OCI-LY3 (cell line): Measurements from ENCODE around the gene RETREG3.

ENCODE experiments used
- H2AFZ ChIP-seq: fragments of 200-600, 300-600 bp; shearing (Covaris generic); 2 replicates; pipeline ENCODE4 v1.6.0; 2014; ENCODE audit warnings: antibody characterized with exemption, low read depth, low read length
- H3K27ac ChIP-seq: fragments of 200-600, 300-600 bp; sonication (generic); 2 replicates; pipeline ENCODE4 v1.5.1; 2014; ENCODE audit warnings: mild to moderate bottlenecking, low read length, moderate library complexity, mixed read lengths
- H3K27me3 ChIP-seq: fragments of 200-600, 300-600 bp; sonication (generic); 2 replicates; pipeline ENCODE4 v1.6.1; 2014; ENCODE audit warnings: low read depth, low read length, mixed read lengths
- H3K36me3 ChIP-seq: fragments of 200-600, 300-600 bp; sonication (generic); replicated peaks from 2 replicates; pipeline ENCODE3; 2014; ENCODE audit warnings: low read depth, low read length, mixed read lengths
- H3K4me1 ChIP-seq: fragments of 300-600, 200-600 bp; sonication (generic); 2 replicates; pipeline ENCODE4 v1.6.1; 2014; ENCODE audit warnings: low read length, mixed read lengths
- H3K4me2 ChIP-seq: fragments of 200-600, 300-600 bp; sonication (generic); 2 replicates; pipeline ENCODE4 v1.6.1; 2014; ENCODE audit warnings: low read length, mixed read lengths
- H3K4me3 ChIP-seq: fragments of 300-600, 200-600 bp; sonication (generic); 2 replicates; pipeline ENCODE4 v1.5.1; 2014; ENCODE audit warnings: antibody characterized with exemption, mild to moderate bottlenecking, low read length, moderate library complexity
- H3K79me2 ChIP-seq: fragments of 300-600, 200-600 bp; shearing (Covaris generic); 2 replicates; pipeline ENCODE4 v1.6.1; 2014; ENCODE audit warnings: mild to moderate bottlenecking, low read length, mixed read lengths
- H3K9ac ChIP-seq: fragments of 300-600, 200-600 bp; shearing (Covaris generic); 2 replicates; pipeline ENCODE4 v1.6.0; 2014; ENCODE audit warnings: mild to moderate bottlenecking, low read length, moderate library complexity
- H3K9me3 ChIP-seq: fragments of 200-600, 300-600 bp; shearing (Covaris generic); 2 replicates; pipeline ENCODE4 v1.6.1; 2014; ENCODE audit warnings: low read length, mixed read lengths; ENCODE audit not compliant: insufficient read depth
- H4K20me1 ChIP-seq: fragments of 200-600, 300-600 bp; sonication (generic); 2 replicates; pipeline ENCODE4 v1.6.1; 2016; ENCODE audit warnings: low read length, mixed read lengths; ENCODE audit not compliant: insufficient read depth
- EZH2phosphoT487 ChIP-seq: fragments of 200-600 bp; shearing (Covaris generic); IDR thresholded peaks from 2 replicates; pipeline ENCODE4 v1.6.1; 2018; ENCODE audit warnings: antibody characterized with exemption, mixed run types, low read depth
- TF ChIP-seq, protein P1 (sequence below): fragments of 200-600, 300-600 bp; sonication (generic); IDR thresholded peaks from 2 replicates; pipeline ENCODE4 v1.5.1; 2014; ENCODE audit warnings: antibody characterized with exemption, low read length, low read depth

RETREG3 gene

DNA sequence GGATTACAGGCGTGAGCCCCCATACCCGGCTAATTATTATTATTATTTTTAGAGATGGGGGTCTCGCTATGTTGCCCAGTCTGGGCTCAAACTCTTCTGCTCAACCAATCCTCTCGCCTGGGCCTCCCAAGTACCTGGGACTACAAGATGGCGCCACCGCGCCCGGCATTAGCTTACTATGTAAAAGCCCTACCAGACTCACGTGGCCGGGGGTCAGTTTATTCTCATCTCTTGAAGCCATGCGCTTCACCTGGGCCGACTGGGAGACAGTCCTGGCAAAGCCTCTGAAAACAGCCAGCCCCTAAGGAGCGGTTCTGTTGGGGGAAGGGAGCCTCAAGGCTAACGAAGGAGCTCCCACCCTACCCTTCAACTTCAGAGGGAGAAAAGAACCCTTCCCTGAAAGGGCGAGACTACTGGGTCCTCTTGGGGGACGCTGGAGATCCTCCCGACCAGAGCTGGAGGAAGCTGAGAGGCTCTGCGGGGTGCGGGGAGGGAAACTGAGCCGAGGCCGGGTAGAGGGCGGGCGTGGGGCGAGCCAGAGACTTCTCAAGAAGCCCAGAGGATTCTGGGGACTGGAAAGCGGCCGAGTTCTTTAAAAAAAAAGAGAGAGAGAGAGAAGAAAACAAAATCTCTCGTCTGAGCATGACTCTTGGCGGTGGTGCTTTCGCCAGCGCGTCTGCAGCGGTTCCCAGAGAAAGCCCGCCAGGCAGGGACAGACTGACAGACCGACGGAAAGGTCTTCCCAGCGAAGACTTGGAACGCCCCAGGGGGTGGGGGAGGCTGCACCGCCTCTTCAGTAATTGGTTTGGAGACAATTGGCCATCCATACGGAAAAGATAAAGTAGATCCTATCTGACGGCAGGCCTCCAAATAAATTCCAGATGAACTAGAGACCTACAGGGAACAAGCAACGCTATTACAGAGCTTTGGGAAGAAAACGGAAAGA, 44.3 kb upstream of the RETREG3 start:
- no peak overlapping the region for H2AFZ ChIP-seq
- no peaks in the 10 kb centered on the region for H3K27me3 ChIP-seq
- no peak overlapping the region for H3K4me2 ChIP-seq
- no peaks in the 10 kb centered on the region for H3K36me3 ChIP-seq
- H3K27ac ChIP-seq = no peak overlapping the region
- no peaks in the 10 kb centered on the region for H4K20me1 ChIP-seq
- H3K4me1 ChIP-seq = peaks cover 21% of the 10 kb centered on the region
- no peaks in the 10 kb centered on the region for H3K9me3 ChIP-seq
- TF ChIP-seq, protein P1, sequence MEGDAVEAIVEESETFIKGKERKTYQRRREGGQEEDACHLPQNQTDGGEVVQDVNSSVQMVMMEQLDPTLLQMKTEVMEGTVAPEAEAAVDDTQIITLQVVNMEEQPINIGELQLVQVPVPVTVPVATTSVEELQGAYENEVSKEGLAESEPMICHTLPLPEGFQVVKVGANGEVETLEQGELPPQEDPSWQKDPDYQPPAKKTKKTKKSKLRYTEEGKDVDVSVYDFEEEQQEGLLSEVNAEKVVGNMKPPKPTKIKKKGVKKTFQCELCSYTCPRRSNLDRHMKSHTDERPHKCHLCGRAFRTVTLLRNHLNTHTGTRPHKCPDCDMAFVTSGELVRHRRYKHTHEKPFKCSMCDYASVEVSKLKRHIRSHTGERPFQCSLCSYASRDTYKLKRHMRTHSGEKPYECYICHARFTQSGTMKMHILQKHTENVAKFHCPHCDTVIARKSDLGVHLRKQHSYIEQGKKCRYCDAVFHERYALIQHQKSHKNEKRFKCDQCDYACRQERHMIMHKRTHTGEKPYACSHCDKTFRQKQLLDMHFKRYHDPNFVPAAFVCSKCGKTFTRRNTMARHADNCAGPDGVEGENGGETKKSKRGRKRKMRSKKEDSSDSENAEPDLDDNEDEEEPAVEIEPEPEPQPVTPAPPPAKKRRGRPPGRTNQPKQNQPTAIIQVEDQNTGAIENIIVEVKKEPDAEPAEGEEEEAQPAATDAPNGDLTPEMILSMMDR = no peak
- TF ChIP-seq EZH2phosphoT487 = no peak
- H3K4me3 ChIP-seq = no peak overlapping the region
- no peak overlapping the region for H3K9ac ChIP-seq
- H3K79me2 ChIP-seq = no peaks in the 10 kb centered on the region

DNA sequence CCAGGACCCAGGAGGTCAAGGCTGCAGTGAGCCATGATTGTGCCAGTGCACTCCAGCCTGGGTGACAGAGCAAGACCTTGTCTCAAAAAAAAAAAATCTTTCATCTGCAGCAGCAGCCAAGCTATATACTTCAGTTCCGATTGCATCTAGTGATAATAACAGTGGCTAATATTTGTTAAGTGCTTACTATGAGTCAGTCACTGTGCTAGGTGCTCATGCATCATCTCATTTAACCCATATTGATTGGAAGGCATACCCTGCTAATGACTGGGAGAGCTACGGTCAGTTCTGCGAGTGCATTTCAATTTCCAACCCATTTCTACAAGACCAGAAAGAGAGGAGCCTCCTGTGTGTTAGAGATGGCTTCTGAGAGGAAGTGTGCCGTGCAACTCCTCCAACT, 42.2 kb upstream of the RETREG3 start:
- H3K4me2 ChIP-seq = no peak overlapping the region
- no peaks in the 10 kb centered on the region for H3K79me2 ChIP-seq
- H2AFZ ChIP-seq = no peak overlapping the region
- H3K27ac ChIP-seq = no peak overlapping the region
- no peaks in the 10 kb centered on the region for H3K36me3 ChIP-seq
- H4K20me1 ChIP-seq = no peaks in the 10 kb centered on the region
- no peaks in the 10 kb centered on the region for H3K27me3 ChIP-seq
- H3K9ac ChIP-seq = no peak overlapping the region
- TF ChIP-seq, protein P1 = no peak
- no peak for TF ChIP-seq EZH2phosphoT487
- H3K4me3 ChIP-seq = no peak overlapping the region
- peaks cover 12% of the 10 kb centered on the region for H3K4me1 ChIP-seq
- H3K9me3 ChIP-seq = no peaks in the 10 kb centered on the region

DNA sequence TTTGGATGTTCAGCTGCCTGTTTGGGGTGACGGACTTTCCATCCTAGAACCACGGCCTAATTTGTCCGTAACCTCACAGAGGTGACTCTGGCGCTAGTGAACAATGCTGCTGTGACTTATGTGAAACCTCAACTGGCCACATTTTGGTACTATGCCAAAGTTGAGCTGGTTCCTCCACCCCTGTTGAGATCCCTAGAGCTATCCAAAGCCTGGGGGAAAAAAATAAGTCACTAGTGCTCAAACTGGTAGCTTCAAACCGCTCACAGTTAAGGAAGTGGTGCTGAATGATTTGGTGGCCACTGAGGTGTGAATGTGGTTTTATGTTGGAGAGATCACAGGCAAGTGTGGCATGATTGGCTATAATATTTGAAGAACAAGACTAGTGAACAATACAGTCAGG, 38.6 kb upstream of the RETREG3 start:
- Histone ChIP-seq H3K27ac (no peak overlapping the region), H2AFZ (no peak overlapping the region), H3K27me3 (no peaks in the 10 kb centered on the region), H3K4me2 (no peak overlapping the region), H3K36me3 (no peaks in the 10 kb centered on the region), H3K4me1 (no peaks in the 10 kb centered on the region), H3K79me2 (no peaks in the 10 kb centered on the region), H4K20me1 (no peaks in the 10 kb centered on the region), H3K9me3 (no peaks in the 10 kb centered on the region), H3K4me3 (no peak overlapping the region), H3K9ac (no peak overlapping the region)
- TF ChIP-seq EZH2phosphoT487 = no peak
- TF ChIP-seq, protein P1 = no peak

DNA sequence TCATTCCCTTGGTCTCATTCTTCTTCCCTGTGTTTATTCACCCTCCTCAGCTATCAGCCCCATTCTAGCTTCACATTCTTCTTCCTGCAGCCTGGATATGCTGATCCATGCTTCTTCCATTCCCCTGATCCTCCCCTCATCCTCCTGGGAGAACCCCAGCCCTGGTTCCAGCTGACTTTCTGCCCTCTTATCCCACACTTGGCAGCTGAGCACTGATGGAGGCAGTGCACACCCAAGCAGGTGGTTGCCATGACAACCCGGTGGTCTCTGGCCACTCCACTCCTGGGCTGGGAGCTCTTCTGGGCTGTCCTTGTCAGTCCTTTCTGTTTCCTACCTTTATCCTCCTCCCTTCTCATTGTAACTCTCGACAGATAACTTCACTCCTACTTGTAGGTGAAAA, 33.2 kb upstream of the RETREG3 start:
- H3K27ac ChIP-seq = no peak overlapping the region
- no peak overlapping the region for H3K9ac ChIP-seq
- H3K79me2 ChIP-seq = no peaks in the 10 kb centered on the region
- no peaks in the 10 kb centered on the region for H4K20me1 ChIP-seq
- no peaks in the 10 kb centered on the region for H3K9me3 ChIP-seq
- H3K4me1 ChIP-seq = no peaks in the 10 kb centered on the region
- H3K27me3 ChIP-seq = peaks cover 4% of the 10 kb centered on the region; the same call in 1 of the 2 replicates
- H3K4me3 ChIP-seq = no peak overlapping the region
- no peak overlapping the region for H3K4me2 ChIP-seq
- no peak overlapping the region for H2AFZ ChIP-seq
- no peak for TF ChIP-seq EZH2phosphoT487
- TF ChIP-seq, protein P1 = no peak
- no peaks in the 10 kb centered on the region for H3K36me3 ChIP-seq
